SJSA1 (cell line): ENCODE results near the gene WASHC4. TPM values are rescaled to one million over a fixed set of nuclear protein-coding genes. Genes with fewer than 3 reads are reported as not detected.
A peak's percentile ranks its signal among the peaks of the same experiment; 100 is the strongest.

Experiments used
- DNase-seq, 2 experiments: peaks; one replicate each; pipeline ENCODE4 v3.0.0-alpha.2; 2015 to 2020; ENCODE audit warnings: low spot score in 2 of 2, low read depth in 1 of 2
- H3K27ac ChIP-seq: fragments of 250-450 bp; sonication (Bioruptor Pico); 2 replicates; pipeline ENCODE4 v1.5.1; 2020; ENCODE audit warnings: mild to moderate bottlenecking, moderate library complexity
- H3K27me3 ChIP-seq: fragments of 250-450 bp; sonication (Bioruptor Pico); replicated peaks from 2 replicates; pipeline ENCODE4 v1.5.1; 2020; ENCODE audit warnings: mild to moderate bottlenecking, moderate library complexity
- H3K36me3 ChIP-seq: fragments of 250-450 bp; sonication (Bioruptor Pico); 2 replicates; pipeline ENCODE4 v1.5.1; 2020; ENCODE audit warnings: mild to moderate bottlenecking
- H3K4me1 ChIP-seq: fragments of 250-450 bp; sonication (Bioruptor Pico); replicated peaks from 2 replicates; pipeline ENCODE4 v1.6.1; 2021; ENCODE audit warnings: mild to moderate bottlenecking
- H3K4me3 ChIP-seq: fragments of 250-450 bp; sonication (Bioruptor Pico); 2 replicates; pipeline ENCODE4 v1.5.1; 2020; ENCODE audit warnings: mild to moderate bottlenecking
- H3K9me3 ChIP-seq: fragments of 250-450 bp; sonication (Bioruptor Pico); replicated peaks from 2 replicates; pipeline ENCODE4 v1.5.1; 2020; ENCODE audit warnings: mild to moderate bottlenecking
- total RNA-seq: library from RNA; depleted of rRNA; stranded (reverse); fragments of >200 nt; shearing (Covaris generic); gene quantifications from 2 replicates; pipeline ENCODE4 v1.2.3, GENCODE V29; 2014

WASHC4 gene
- total RNA-seq, 1 experiment from 2014 or later: 70.5 TPM

- H3K27me3 ChIP-seq: no peaks in the 10 kb centered on the region
- no peaks in the 10 kb centered on the region for H3K9me3 ChIP-seq
- DNase-seq: no peak
- H3K4me3 ChIP-seq: no peak overlapping the region
- peaks cover 8% of the 10 kb centered on the region for H3K4me1 ChIP-seq
- H3K36me3 ChIP-seq: no peaks in the 10 kb centered on the region
- H3K27ac ChIP-seq: 0 out of 2 replicates have a peak overlapping the region, but pooled peaks have one; percentile 17
Measured at GRCh38 chr12:105100998-105101397, 6.5 kb upstream of the WASHC4 start.

GRCh38 chr12:105102673-105103072, 4.9 kb upstream of the WASHC4 start:
- Histone ChIP-seq H3K27me3 (no peaks in the 10 kb centered on the region; the same call in 1 of the 2 replicates), H3K36me3 (peaks cover 1% of the 10 kb centered on the region), H3K27ac (no peak overlapping the region), H3K4me3 (no peak overlapping the region), H3K4me1 (peaks cover 8% of the 10 kb centered on the region), H3K9me3 (no peaks in the 10 kb centered on the region)
- DNase-seq: no peak

- Histone ChIP-seq H3K27me3 (no peaks in the 10 kb centered on the region; the same call in 1 of the 2 replicates), H3K27ac (no peak overlapping the region), H3K9me3 (no peaks in the 10 kb centered on the region), H3K4me1 (peaks cover 11% of the 10 kb centered on the region), H3K4me3 (no peak overlapping the region), H3K36me3 (peaks cover 6% of the 10 kb centered on the region)
- DNase-seq: no peak
Measured at GRCh38 chr12:105104762-105105161, 2.8 kb upstream of the WASHC4 start.

DNA sequence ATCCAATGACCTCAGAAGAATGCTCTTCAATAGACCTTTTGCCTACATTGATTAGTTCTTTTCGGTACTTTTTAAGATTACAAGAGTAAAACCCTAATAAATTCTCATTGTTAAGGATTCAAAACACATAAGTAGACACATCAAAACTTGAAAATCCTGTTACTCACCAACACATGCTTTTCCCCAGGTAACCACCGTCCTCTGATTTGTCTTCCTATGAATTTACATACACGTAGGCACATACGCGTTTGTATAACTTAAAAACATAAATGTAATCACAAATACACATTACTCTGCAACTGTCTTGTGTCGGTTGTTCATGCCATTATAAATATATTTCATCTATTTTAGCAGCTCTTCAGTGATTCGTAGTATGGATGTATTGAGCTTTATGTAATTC, 910 bp upstream of the WASHC4 start:
- Histone ChIP-seq H3K9me3 (no peaks in the 10 kb centered on the region), H3K27me3 (no peaks in the 10 kb centered on the region; the same call in 1 of the 2 replicates), H3K4me3 (no peak overlapping the region), H3K27ac (no peak overlapping the region), H3K36me3 (peaks cover 10% of the 10 kb centered on the region), H3K4me1 (peaks cover 15% of the 10 kb centered on the region)
- no peak for DNase-seq

- H3K9me3 ChIP-seq: no peaks in the 10 kb centered on the region
- H3K4me3 ChIP-seq: peak overlapping the region; percentile 90
- H3K4me1 ChIP-seq: peaks cover 15% of the 10 kb centered on the region
- DNase-seq: no peak
- no peaks in the 10 kb centered on the region; the same call in 1 of the 2 replicates for H3K27me3 ChIP-seq
- peaks cover 15% of the 10 kb centered on the region for H3K36me3 ChIP-seq
- H3K27ac ChIP-seq: no peak overlapping the region
Measured at GRCh38 chr12:105107171-105107493, 399 bp upstream of the WASHC4 start.

DNA sequence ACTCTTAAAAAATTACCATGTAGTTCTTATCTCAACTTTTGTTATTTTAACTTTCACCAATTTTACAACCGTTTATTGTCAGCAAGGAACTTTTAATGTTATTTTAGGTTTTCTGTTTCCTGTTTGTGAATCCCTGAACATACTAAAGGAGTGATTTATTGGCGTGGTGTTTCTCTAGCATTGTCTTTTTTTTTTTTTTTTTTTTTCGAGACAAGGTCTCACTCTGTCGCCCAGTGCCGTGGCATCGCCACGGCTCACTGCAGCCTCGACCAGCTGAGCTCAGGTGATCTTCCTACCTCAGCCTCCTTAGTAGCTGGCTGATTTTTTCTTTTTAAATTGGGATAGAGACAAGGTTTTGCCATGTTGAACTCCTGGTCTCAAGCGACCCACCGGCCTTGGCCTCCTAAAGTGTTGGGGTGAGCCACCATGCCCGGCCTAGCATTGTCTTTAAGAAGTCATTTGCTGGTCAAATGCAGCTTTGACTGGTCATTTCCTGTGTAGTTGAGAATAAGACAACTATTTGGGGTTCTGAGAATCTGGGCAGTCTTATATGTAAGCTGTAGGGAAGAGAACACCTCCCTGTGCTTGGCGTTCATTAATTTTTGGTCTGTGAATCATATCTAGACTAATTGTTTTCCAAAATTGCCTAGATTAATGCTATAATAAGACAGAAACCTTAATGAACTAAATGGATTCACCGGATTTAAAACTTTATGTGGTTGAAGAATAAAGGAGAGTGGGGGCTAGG, 2.1 kb downstream of the WASHC4 start:
- Histone ChIP-seq H3K4me3 (peak overlapping the region; percentile 90), H3K36me3 (peaks cover 36% of the 10 kb centered on the region), H3K27me3 (no peaks in the 10 kb centered on the region; the same call in 1 of the 2 replicates), H3K4me1 (peaks cover 15% of the 10 kb centered on the region), H3K9me3 (no peaks in the 10 kb centered on the region), H3K27ac (peak overlapping the region; percentile 46)
- DNase-seq: peak in 1 of 2 experiments; percentile 52

GRCh38 chr12:105110851-105111250, 3.3 kb downstream of the WASHC4 start:
- Histone ChIP-seq H3K4me3 (no peak overlapping the region), H3K27ac (no peak overlapping the region; the same call in 1 of the 2 replicates), H3K27me3 (no peaks in the 10 kb centered on the region; the same call in 1 of the 2 replicates), H3K9me3 (no peaks in the 10 kb centered on the region), H3K36me3 (peaks cover 48% of the 10 kb centered on the region), H3K4me1 (peaks cover 15% of the 10 kb centered on the region)
- peak in 1 of 2 experiments; percentile 7 for DNase-seq

GRCh38 chr12:105113094-105113493, 5.6 kb downstream of the WASHC4 start:
- H3K4me3 ChIP-seq: no peak overlapping the region
- H3K36me3 ChIP-seq: peaks cover 65% of the 10 kb centered on the region
- no peaks in the 10 kb centered on the region for H3K27me3 ChIP-seq
- no peaks in the 10 kb centered on the region for H3K9me3 ChIP-seq
- peaks cover 15% of the 10 kb centered on the region for H3K4me1 ChIP-seq
- no peak overlapping the region for H3K27ac ChIP-seq
- DNase-seq: no peak

DNA sequence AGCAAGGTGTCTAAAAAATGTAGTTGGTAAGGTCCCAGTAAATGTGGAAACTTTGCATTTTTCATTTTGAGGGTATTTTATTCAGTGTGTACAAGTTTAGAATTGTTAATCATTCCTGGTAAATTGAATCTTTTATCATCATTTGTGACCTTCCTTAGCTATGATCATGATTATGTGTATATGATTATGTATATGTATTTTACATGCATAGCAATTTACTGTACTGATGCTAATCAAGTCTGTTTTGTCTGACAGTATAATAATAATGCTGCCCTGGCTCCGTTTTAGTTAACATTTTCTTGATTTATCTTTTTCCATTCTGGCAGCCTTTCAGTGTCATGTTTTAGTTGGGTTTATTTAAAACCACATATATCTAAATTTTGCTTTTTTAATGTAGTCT, 9.4 kb downstream of the WASHC4 start:
- peaks cover 96% of the 10 kb centered on the region for H3K36me3 ChIP-seq
- H3K9me3 ChIP-seq: no peaks in the 10 kb centered on the region
- no peaks in the 10 kb centered on the region for H3K27me3 ChIP-seq
- DNase-seq: no peak
- no peak overlapping the region for H3K27ac ChIP-seq
- no peaks in the 10 kb centered on the region for H3K4me1 ChIP-seq
- no peak overlapping the region for H3K4me3 ChIP-seq

DNA sequence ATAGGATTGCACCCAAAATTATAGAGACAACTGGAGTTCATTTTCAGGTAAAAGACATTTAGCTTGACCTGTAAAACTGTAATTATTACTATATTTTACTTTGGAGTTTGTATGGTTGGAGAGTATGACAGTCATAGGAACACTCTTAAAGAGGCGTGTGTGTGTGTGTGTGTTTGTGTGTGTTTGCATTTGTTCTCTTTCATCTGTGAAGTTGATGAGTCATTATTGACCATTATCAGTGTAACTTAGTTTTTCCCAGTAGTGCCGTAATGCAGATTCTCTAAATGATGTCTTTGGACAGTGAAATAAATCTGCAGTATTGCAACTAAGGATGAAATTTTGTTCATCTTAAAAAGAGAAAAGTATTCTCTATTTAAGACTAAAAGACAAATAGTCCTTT, 13.0 kb downstream of the WASHC4 start:
- no peaks in the 10 kb centered on the region for H3K9me3 ChIP-seq
- no peak overlapping the region for H3K27ac ChIP-seq
- H3K4me3 ChIP-seq: no peak overlapping the region
- no peaks in the 10 kb centered on the region for H3K27me3 ChIP-seq
- no peak for DNase-seq
- peaks cover 98% of the 10 kb centered on the region for H3K36me3 ChIP-seq
- H3K4me1 ChIP-seq: no peaks in the 10 kb centered on the region

- peaks cover 80% of the 10 kb centered on the region for H3K36me3 ChIP-seq
- no peaks in the 10 kb centered on the region for H3K9me3 ChIP-seq
- no peaks in the 10 kb centered on the region for H3K4me1 ChIP-seq
- H3K4me3 ChIP-seq: no peak overlapping the region
- H3K27me3 ChIP-seq: no peaks in the 10 kb centered on the region
- H3K27ac ChIP-seq: no peak overlapping the region
- DNase-seq: no peak
Measured at GRCh38 chr12:105138248-105138647, 30.7 kb downstream of the WASHC4 start.

DNA sequence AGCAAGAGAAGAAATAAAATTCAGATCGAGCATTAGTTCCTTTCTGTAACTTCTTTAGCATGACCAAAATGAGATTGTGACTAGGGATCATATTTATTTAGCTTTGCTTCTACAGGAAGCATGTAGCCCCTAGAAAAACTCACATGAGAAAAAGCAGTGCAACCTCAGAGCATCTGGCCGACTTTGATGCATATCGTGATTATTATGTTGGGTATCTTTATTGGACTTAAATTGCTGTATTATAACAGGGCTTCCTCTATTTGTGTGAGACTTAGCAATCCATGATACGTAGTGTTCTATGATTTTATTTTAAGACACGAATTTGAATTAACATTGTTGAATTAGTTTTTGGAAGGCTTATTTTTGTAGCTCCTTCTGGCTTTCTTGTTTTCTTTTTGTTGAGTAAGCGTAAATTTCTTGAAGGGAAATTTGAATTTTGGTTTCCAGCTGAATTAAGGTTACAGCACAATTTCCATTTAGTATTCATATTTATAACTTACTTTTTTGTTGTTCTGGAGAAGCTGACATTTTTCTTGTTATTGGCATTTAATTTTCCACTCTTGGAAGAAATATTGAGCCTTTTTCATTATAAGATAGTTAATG, 33.9 kb downstream of the WASHC4 start:
- Histone ChIP-seq H3K4me3 (no peak overlapping the region), H3K9me3 (no peaks in the 10 kb centered on the region), H3K4me1 (no peaks in the 10 kb centered on the region), H3K27ac (no peak overlapping the region), H3K36me3 (peaks cover 67% of the 10 kb centered on the region), H3K27me3 (no peaks in the 10 kb centered on the region)
- no peak for DNase-seq

DNA sequence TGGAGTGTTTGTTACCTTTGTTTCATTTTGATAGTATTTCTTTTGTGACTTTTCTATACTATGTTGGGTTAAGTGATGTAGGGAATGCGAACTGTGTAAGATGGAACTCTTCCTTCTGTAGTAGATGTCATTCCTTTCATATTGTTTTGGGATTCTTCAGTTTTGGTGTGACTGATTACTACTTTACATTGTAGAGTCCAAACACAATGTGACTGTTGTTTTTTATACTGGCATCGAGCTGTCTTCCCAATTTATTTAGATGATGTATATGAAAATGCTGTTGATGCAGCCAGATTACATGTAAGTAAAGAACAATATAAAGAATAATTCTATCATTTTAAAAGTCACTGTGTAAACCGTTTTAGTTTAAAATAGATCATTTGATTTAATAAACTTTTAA, 34.7 kb downstream of the WASHC4 start:
- H3K4me1 ChIP-seq: no peaks in the 10 kb centered on the region
- H3K36me3 ChIP-seq: peaks cover 67% of the 10 kb centered on the region
- no peak overlapping the region for H3K4me3 ChIP-seq
- no peak overlapping the region for H3K27ac ChIP-seq
- no peaks in the 10 kb centered on the region for H3K9me3 ChIP-seq
- no peaks in the 10 kb centered on the region for H3K27me3 ChIP-seq
- DNase-seq: no peak

- H3K27me3 ChIP-seq: 0 out of 2 replicates have a peak, but pooled peaks cover 3% of the 10 kb centered on the region
- no peak overlapping the region for H3K27ac ChIP-seq
- H3K36me3 ChIP-seq: peaks cover 33% of the 10 kb centered on the region
- no peaks in the 10 kb centered on the region for H3K4me1 ChIP-seq
- no peak overlapping the region for H3K4me3 ChIP-seq
- H3K9me3 ChIP-seq: no peaks in the 10 kb centered on the region
- DNase-seq: no peak
Measured at GRCh38 chr12:105156260-105156659, 48.7 kb downstream of the WASHC4 start.
